Panc1 (cell line): Measurements from ENCODE around the gene ADO. TPM values are rescaled to one million over a fixed set of nuclear protein-coding genes. Genes with fewer than 3 reads are reported as not detected.

Source experiments
- ATAC-seq: fragments of 200-7000 bp; cut with Tn5 transposase; 2 replicates; pipeline ENCODE4 v1.9.1; 2020; ENCODE audit warnings: mild to moderate bottlenecking, moderate library complexity
- BruUV-seq: library from RNA; stranded (reverse); fragments of 400-500 nt; replicated peaks from 2 replicates; lab custom pipeline; 2021; lab: Mats Ljungman, UMichigan
- CTCF ChIA-PET: fragments of 300-600 bp; sonication (Branson Sonifier 250); formaldehyde crosslinking; loops from one replicate; lab custom pipeline; 2022; ENCODE audit warnings: antibody characterized with exemption; lab: Charles Lee
- POLR2A ChIA-PET: fragments of 300-600 bp; sonication (Branson Sonifier 250); formaldehyde crosslinking; loops from one replicate; lab custom pipeline; 2022; ENCODE audit warnings: antibody characterized with exemption; lab: Charles Lee
- DNase-seq: peaks from one replicate; pipeline ENCODE4 v3.0.0-alpha.2; 2010; ENCODE audit warnings: low read depth, low spot score
- H3K27ac ChIP-seq: 2 replicates; pipeline ENCODE4 v1.5.1; 2011; ENCODE audit warnings: mild to moderate bottlenecking, low read length, inconsistent platforms
- H3K27me3 ChIP-seq: fragments of 200-500 bp; sonication (Bioruptor generic); 2 replicates; pipeline ENCODE4 v1.6.0; 2014; ENCODE audit warnings: low read length, inconsistent platforms; ENCODE audit not compliant: control insufficient read depth, insufficient read depth
- H3K36me3 ChIP-seq: fragments of 200-500 bp; sonication (Bioruptor generic); 2 replicates; pipeline ENCODE4 v1.5.1; 2014; ENCODE audit warnings: inconsistent platforms, mild to moderate bottlenecking, low read length, moderate library complexity; ENCODE audit not compliant: control insufficient read depth, insufficient read depth
- H3K4me1 ChIP-seq: 2 replicates; pipeline ENCODE4 v1.5.1; 2011; ENCODE audit warnings: inconsistent platforms, mild to moderate bottlenecking, low read length, moderate library complexity; ENCODE audit not compliant: control insufficient read depth, insufficient read depth
- H3K4me3 ChIP-seq, 2 experiments: 2 replicates each; pipeline ENCODE4 v1.5.1; 2011 to 2012; ENCODE audit warnings: low read depth in 2 of 2, low read length in 2 of 2, mild to moderate bottlenecking in 2 of 2, inconsistent platforms in 1 of 2, moderate library complexity in 1 of 2
- H3K9me3 ChIP-seq: fragments of 200-500 bp; sonication (Bioruptor generic); 2 replicates; pipeline ENCODE4 v1.5.1; 2014; ENCODE audit warnings: low read depth, mild to moderate bottlenecking, inconsistent platforms, low read length, moderate library complexity; ENCODE audit not compliant: control insufficient read depth, insufficient read depth
- POLR2AphosphoS5 ChIP-seq: IDR thresholded peaks from 2 replicates; pipeline ENCODE4 v1.6.1; 2012; ENCODE audit warnings: mild to moderate bottlenecking, low read depth, low read length, moderate library complexity
- REST ChIP-seq, 2 experiments: IDR thresholded peaks; 2 replicates each; pipeline ENCODE4 v1.6.1; 2011 to 2012; ENCODE audit warnings: low read depth in 2 of 2, control low read depth in 1 of 2, low read length in 1 of 2, mild to moderate bottlenecking in 1 of 2, moderate library complexity in 1 of 2; ENCODE audit not compliant: insufficient read depth in 1 of 2
- SIN3A ChIP-seq: IDR thresholded peaks from 2 replicates; pipeline ENCODE4 v1.6.1; 2012; ENCODE audit warnings: low read depth, mild to moderate bottlenecking, low read length, moderate library complexity, borderline replicate concordance; ENCODE audit not compliant: insufficient read depth
- TCF7L2 ChIP-seq: IDR thresholded peaks from 2 replicates; pipeline ENCODE4 v1.6.1; 2011; ENCODE audit warnings: mild to moderate bottlenecking, low read depth, low read length, inconsistent platforms
- in situ Hi-C: cut with HindIII; loops from 2 replicates; pipeline ENCODE4 v1.10.0; 2016; ENCODE audit warnings: low sequenced_read_pairs, low pct_unique_long_range_greater_than_20kb
- intact Hi-C: fragments of 100-400 bp; cut with micrococcal nuclease; formaldehyde crosslinking; loops from one replicate; pipeline ENCODE4 v1.10.0; 2022; ENCODE audit not compliant: unreplicated experiment
- total RNA-seq: library from RNA; stranded (reverse); gene quantifications from one replicate; pipeline ENCODE4 v1.2.1, GENCODE V29; 2021; ENCODE audit not compliant: unreplicated experiment
- TF ChIP-seq, protein P1 (sequence below): fragments of 450-650 bp; IDR thresholded peaks from 2 replicates; pipeline ENCODE4 v1.5.1; 2017; ENCODE audit warnings: mild to moderate bottlenecking

The ADO gene
- total RNA-seq, 1 experiment from 2014 or later, result 24.9 TPM

GRCh38 chr10:62850646-62851045 lies 46.1 kb downstream of the ADO start:
- in situ Hi-C loops (no loop called here), intact Hi-C loops (no loop called here)
- Histone ChIP-seq H3K4me3 (no peak overlapping the region), H3K4me1 (no peaks in the 10 kb centered on the region), H3K9me3 (no peaks in the 10 kb centered on the region; the same call in 1 of the 2 replicates), H3K36me3 (no peaks in the 10 kb centered on the region), H3K27me3 (peaks cover 17% of the 10 kb centered on the region), H3K27ac (no peak overlapping the region)
- ATAC-seq (no peak), DNase-seq (no peak)
- POLR2A ChIA-PET, result no interaction called here
- TF ChIP-seq REST (IDR thresholded peaks at IDR 0.05; ENCODE audit: insufficient read depth in 1 of 2, low read depth in 2 of 2, low read length in 1 of 2) (no peak), TCF7L2 (no peak), POLR2AphosphoS5 (no peak), SIN3A (no peak)
- TF ChIP-seq, protein P1, sequence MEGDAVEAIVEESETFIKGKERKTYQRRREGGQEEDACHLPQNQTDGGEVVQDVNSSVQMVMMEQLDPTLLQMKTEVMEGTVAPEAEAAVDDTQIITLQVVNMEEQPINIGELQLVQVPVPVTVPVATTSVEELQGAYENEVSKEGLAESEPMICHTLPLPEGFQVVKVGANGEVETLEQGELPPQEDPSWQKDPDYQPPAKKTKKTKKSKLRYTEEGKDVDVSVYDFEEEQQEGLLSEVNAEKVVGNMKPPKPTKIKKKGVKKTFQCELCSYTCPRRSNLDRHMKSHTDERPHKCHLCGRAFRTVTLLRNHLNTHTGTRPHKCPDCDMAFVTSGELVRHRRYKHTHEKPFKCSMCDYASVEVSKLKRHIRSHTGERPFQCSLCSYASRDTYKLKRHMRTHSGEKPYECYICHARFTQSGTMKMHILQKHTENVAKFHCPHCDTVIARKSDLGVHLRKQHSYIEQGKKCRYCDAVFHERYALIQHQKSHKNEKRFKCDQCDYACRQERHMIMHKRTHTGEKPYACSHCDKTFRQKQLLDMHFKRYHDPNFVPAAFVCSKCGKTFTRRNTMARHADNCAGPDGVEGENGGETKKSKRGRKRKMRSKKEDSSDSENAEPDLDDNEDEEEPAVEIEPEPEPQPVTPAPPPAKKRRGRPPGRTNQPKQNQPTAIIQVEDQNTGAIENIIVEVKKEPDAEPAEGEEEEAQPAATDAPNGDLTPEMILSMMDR, result no peak
- no TSS peak for BruUV-seq
- CTCF ChIA-PET, result no interaction called here

DNA sequence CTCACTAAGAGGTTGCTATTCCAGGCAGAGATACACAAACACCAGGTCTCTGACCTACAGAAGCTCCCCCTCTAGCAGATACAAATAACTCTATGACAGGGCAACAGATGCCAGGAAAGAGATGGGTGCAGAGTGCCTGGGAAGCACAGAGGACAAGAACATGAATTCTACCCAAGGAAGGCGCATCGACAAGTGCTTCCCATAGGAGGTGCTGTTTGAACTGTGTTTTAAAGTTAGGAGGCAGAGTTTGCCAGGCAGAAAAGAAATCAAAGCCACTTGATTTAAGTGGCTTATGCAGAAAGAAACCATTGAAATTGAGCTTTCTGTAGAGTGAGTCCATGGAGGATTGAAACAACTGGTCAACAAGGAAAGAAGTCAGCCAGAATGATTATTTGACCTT lies 46.9 kb downstream of the ADO start:
- no peak overlapping the region for H3K4me3 ChIP-seq
- no peaks in the 10 kb centered on the region; the same call in 1 of the 2 replicates for H3K9me3 ChIP-seq
- BruUV-seq, result no TSS peak
- no peaks in the 10 kb centered on the region for H3K36me3 ChIP-seq
- peaks cover 20% of the 10 kb centered on the region for H3K27me3 ChIP-seq
- CTCF ChIA-PET, result no interaction called here
- no peak for TF ChIP-seq SIN3A
- TF ChIP-seq, protein P1, result peak; percentile 40
- no peak overlapping the region for H3K27ac ChIP-seq
- POLR2A ChIA-PET, result no interaction called here
- intact Hi-C loops (no loop called here), in situ Hi-C loops (no loop called here)
- DNase-seq, result no peak
- no peaks in the 10 kb centered on the region for H3K4me1 ChIP-seq
- ATAC-seq, result no peak
